ENCODE measurements around the gene ZNF268.
"Not testable (repeated sequence)": the region's sequence is repeated elsewhere in the genome, so short reads cannot be mapped to it uniquely, and the experiment has no call there.

ZNF268 gene

DNA sequence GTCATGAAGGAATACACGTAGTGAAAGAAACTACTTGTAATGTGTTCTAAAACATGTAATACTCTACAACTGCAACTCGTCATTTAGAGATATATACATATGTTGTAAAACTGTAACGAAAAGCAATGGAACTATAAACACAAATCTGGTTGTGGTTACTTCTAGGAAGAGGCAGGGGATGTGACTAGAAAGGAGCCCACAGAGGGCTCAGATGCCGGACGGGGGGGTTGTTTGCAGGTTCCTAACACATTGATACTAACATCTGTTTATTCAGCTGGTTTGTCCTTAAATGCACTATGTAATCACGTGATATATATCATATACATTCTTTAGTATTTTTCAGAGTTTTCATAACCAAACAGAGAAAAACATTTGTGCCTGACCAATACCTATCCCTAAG lies 70.4 kb downstream of the ZNF268 start:
- TF ChIP-seq, protein P1, sequence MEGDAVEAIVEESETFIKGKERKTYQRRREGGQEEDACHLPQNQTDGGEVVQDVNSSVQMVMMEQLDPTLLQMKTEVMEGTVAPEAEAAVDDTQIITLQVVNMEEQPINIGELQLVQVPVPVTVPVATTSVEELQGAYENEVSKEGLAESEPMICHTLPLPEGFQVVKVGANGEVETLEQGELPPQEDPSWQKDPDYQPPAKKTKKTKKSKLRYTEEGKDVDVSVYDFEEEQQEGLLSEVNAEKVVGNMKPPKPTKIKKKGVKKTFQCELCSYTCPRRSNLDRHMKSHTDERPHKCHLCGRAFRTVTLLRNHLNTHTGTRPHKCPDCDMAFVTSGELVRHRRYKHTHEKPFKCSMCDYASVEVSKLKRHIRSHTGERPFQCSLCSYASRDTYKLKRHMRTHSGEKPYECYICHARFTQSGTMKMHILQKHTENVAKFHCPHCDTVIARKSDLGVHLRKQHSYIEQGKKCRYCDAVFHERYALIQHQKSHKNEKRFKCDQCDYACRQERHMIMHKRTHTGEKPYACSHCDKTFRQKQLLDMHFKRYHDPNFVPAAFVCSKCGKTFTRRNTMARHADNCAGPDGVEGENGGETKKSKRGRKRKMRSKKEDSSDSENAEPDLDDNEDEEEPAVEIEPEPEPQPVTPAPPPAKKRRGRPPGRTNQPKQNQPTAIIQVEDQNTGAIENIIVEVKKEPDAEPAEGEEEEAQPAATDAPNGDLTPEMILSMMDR (IDR thresholded peaks at IDR 0.05; ENCODE audit: low read depth, low read length, missing control alignments), result no peak
- in situ Hi-C loops (cut with HindIII; ENCODE audit: low sequenced_read_pairs), result no loop called here
- no peak overlapping the region for H3K4me3 ChIP-seq (ENCODE audit: low read depth, low read length)
- DNase-seq (ENCODE audit: low read depth), result no peak

DNA sequence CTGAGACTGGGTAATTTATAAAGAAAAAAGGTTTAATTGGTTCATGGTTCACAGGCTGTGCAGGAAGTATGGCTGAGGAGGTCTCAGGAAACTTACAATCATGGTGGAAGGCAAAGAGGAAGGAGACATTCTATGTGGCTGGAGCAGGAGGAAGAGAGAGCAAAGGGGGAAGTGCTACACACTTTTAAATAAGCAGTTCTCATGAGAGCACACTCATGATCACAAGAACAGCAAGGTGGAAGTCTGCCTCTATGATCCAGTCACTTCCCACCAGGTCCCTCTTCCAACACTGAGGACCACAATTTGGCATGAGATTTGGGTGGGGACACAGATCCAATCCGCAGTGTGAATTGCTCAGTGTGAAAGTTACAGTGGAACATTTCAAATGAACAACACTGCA lies 74.5 kb downstream of the ZNF268 start:
- H3K4me3 ChIP-seq (ENCODE audit: low read depth, low read length); in situ Hi-C loops (cut with HindIII; ENCODE audit: low sequenced_read_pairs); DNase-seq (ENCODE audit: low read depth): not testable (repeated sequence)

DNA sequence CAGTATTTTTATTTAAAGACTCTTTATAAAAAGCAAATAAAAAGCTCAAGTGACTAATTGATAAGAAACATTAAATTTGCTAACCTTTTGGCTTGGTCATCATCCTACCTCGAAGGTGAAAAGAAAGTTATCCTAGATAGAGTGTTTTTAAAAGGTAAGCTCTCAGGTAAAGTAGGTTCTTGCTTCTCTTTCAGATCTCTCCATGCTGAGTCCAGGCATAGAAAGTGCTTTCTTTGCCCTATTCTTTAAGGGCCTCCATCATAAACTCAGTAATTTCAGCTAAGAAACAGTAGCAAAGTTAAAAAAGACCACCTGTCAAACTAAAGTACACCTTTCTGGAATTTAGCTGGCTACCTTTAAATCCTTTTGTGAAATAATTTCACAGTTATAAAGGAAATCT lies 75.0 kb downstream of the ZNF268 start:
- no peak for DNase-seq (ENCODE audit: low read depth)
- H3K4me3 ChIP-seq (ENCODE audit: low read depth, low read length), result no peak overlapping the region
- TF ChIP-seq, protein P1 (IDR thresholded peaks at IDR 0.05; ENCODE audit: low read depth, low read length, missing control alignments), result no peak
- in situ Hi-C loops (cut with HindIII; ENCODE audit: low sequenced_read_pairs), result no loop called here

DNA sequence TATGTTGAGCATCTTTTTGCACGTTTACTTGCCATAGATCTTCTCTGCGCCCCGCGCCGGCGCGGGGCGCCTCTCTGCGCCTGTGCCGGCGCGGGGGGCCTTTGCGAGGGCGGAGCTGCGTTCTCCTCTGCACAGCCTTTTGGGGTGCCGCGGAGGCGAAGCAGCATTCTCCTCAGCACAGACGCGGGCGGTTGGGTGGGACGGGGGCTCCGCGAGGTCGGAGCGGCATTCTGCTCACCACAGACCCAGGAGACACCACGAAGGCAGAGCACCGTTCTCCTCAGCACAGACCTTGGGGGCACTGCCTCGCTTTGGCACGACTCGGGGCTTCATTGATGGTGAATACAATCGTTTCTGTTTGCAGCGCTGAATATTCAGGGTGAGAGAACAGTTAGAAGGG lies 82.9 kb downstream of the ZNF268 start:
- no peak overlapping the region for H3K4me3 ChIP-seq (ENCODE audit: low read depth, low read length)
- TF ChIP-seq, protein P1 (IDR thresholded peaks at IDR 0.05; ENCODE audit: low read depth, low read length, missing control alignments), result no peak
- in situ Hi-C loops (cut with HindIII; ENCODE audit: low sequenced_read_pairs), result no loop called here
- DNase-seq (ENCODE audit: low read depth), result no peak
